AG04450 (cell line): ENCODE results near the gene SMPD1. TPM values are rescaled to one million over a fixed set of nuclear protein-coding genes. Genes with fewer than 3 reads are reported as not detected.
"Not testable (repeated sequence)": the region's sequence is repeated elsewhere in the genome, so short reads cannot be mapped to it uniquely, and the experiment has no call there.

ENCODE experiments used
- CTCF ChIA-PET: fragments of 300-600, 350-600 bp; formaldehyde crosslinking; extraction: SDS; loops from one replicate; lab custom pipeline; 2022; ENCODE audit warnings: antibody characterized with exemption, inconsistent platforms; lab: Charles Lee
- POLR2A ChIA-PET: fragments of 350-600 bp; formaldehyde crosslinking; extraction: SDS; loops from one replicate; lab custom pipeline; 2021; ENCODE audit warnings: antibody characterized with exemption, inconsistent platforms; lab: Yijun Ruan, JAX
- DNase-seq: peaks from one replicate; pipeline ENCODE4 v3.0.0-alpha.2; 2011; ENCODE audit warnings: low read depth, low spot score
- H3K27ac ChIP-seq: one replicate; pipeline ENCODE4 v1.5.1; 2012; ENCODE audit warnings: low read depth, low read length, control low read depth
- H3K27me3 ChIP-seq: one replicate; pipeline ENCODE4 v1.6.0; 2012; ENCODE audit warnings: low read length; ENCODE audit not compliant: control insufficient read depth, insufficient read depth
- H3K4me3 ChIP-seq: 2 replicates; pipeline ENCODE4 v1.5.1; 2011; ENCODE audit warnings: mild to moderate bottlenecking, low read depth, low read length, control low read depth
- H3K9me3 ChIP-seq: 2 replicates; pipeline ENCODE4 v1.5.1; 2012; ENCODE audit warnings: low read length; ENCODE audit not compliant: control insufficient read depth, insufficient read depth
- polyA plus RNA-seq: library from polyadenylated mRNA; depleted of rRNA; stranded (reverse); fragments of >200 nt; gene quantifications from 2 replicates; pipeline ENCODE4 v1.2.3, GENCODE V29; 2011
- TF ChIP-seq, protein P1 (sequence below): IDR thresholded peaks from 2 replicates; pipeline ENCODE4 v1.5.1; 2011; ENCODE audit warnings: low read depth, low read length, control low read depth, inconsistent platforms

The SMPD1 gene
- polyA plus RNA-seq, 1 experiment, result 68.0 TPM

DNA sequence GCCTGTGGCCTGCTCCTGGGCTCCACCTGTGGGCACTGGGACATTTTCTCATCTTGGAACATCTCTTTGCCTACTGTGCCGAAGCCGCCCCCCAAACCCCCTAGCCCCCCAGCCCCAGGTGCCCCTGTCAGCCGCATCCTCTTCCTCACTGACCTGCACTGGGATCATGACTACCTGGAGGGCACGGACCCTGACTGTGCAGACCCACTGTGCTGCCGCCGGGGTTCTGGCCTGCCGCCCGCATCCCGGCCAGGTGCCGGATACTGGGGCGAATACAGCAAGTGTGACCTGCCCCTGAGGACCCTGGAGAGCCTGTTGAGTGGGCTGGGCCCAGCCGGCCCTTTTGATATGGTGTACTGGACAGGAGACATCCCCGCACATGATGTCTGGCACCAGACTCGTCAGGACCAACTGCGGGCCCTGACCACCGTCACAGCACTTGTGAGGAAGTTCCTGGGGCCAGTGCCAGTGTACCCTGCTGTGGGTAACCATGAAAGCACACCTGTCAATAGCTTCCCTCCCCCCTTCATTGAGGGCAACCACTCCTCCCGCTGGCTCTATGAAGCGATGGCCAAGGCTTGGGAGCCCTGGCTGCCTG lies 1.4 kb downstream of the SMPD1 start:
- no peaks in the 10 kb centered on the region; the same call in 1 of the 2 replicates for H3K9me3 ChIP-seq
- ChIA-PET CTCF (interaction anchor here (1.5 to 4.9 kb wide), 4 partner anchors 13 to 53 kb away, joined by 4 to 63 read pairs (median 16); no protein-coding TSS in a partner anchor), POLR2A (interaction anchor here (1.7 to 2.0 kb wide), 3 partner anchors 11 to 72 kb away, joined by 3 to 5 read pairs (median 5); partner anchors contain the start of gene CAVIN3)
- no peaks in the 10 kb centered on the region for H3K27me3 ChIP-seq
- H3K27ac ChIP-seq, result no peak overlapping the region
- peak overlapping the region; percentile 84 for H3K4me3 ChIP-seq
- DNase-seq, result no peak
- TF ChIP-seq, protein P1, sequence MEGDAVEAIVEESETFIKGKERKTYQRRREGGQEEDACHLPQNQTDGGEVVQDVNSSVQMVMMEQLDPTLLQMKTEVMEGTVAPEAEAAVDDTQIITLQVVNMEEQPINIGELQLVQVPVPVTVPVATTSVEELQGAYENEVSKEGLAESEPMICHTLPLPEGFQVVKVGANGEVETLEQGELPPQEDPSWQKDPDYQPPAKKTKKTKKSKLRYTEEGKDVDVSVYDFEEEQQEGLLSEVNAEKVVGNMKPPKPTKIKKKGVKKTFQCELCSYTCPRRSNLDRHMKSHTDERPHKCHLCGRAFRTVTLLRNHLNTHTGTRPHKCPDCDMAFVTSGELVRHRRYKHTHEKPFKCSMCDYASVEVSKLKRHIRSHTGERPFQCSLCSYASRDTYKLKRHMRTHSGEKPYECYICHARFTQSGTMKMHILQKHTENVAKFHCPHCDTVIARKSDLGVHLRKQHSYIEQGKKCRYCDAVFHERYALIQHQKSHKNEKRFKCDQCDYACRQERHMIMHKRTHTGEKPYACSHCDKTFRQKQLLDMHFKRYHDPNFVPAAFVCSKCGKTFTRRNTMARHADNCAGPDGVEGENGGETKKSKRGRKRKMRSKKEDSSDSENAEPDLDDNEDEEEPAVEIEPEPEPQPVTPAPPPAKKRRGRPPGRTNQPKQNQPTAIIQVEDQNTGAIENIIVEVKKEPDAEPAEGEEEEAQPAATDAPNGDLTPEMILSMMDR, result no peak

DNA sequence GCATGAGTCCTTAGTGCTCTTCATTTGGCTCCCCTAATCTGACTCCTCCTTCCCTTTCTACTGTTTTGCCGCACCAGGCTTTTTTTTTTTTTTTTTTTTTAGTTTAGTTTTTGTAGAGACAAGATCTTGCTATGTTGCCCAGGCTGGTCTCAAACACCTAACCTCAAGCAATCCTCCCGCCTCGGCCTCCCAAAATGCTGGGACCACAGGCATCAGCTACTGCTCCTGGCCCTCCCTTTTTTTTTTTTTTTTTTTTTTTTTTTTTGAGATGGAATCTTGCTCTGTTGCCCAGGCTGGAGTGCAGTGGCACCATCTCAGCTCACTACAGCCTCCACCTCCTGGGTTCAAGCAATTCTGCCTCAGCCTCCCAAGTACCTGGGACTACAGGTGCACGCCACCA lies 2.0 kb downstream of the SMPD1 start:
- CTCF ChIA-PET, result interaction anchor here (1.5 kb wide), 2 partner anchors 29 to 52 kb away, joined by 4 to 6 read pairs; no protein-coding TSS in a partner anchor
- H3K9me3 ChIP-seq, H3K4me3 ChIP-seq, H3K27me3 ChIP-seq, H3K27ac ChIP-seq, DNase-seq: not testable (repeated sequence)
- POLR2A ChIA-PET, result interaction anchor here (1.8 kb wide), 1 partner anchor 14 kb away, joined by 3 read pairs; no protein-coding TSS in a partner anchor

DNA sequence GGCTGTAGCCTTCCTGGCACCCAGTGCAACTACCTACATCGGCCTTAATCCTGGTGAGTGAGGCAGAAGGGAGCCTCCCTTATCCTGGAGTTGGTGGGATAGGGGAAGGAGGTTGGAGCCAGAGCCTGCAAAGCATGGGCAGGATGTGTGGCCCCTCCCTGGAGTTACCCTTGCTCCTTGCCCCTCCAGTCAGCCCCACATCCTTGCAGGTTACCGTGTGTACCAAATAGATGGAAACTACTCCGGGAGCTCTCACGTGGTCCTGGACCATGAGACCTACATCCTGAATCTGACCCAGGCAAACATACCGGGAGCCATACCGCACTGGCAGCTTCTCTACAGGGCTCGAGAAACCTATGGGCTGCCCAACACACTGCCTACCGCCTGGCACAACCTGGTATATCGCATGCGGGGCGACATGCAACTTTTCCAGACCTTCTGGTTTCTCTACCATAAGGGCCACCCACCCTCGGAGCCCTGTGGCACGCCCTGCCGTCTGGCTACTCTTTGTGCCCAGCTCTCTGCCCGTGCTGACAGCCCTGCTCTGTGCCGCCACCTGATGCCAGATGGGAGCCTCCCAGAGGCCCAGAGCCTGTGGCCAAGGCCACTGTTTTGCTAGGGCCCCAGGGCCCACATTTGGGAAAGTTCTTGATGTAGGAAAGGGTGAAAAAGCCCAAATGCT lies 3.9 kb downstream of the SMPD1 start:
- ChIA-PET POLR2A (no interaction called here), CTCF (interaction anchor here (0.9 to 1.2 kb wide), 2 partner anchors 45 to 49 kb away, joined by 3 read pairs; no protein-coding TSS in a partner anchor)
- TF ChIP-seq, protein P1, result no peak
- no peaks in the 10 kb centered on the region; the same call in 1 of the 2 replicates for H3K9me3 ChIP-seq
- peak overlapping the region; percentile 11 for H3K27ac ChIP-seq
- no peaks in the 10 kb centered on the region for H3K27me3 ChIP-seq
- DNase-seq, result no peak
- H3K4me3 ChIP-seq, result no peak overlapping the region

DNA sequence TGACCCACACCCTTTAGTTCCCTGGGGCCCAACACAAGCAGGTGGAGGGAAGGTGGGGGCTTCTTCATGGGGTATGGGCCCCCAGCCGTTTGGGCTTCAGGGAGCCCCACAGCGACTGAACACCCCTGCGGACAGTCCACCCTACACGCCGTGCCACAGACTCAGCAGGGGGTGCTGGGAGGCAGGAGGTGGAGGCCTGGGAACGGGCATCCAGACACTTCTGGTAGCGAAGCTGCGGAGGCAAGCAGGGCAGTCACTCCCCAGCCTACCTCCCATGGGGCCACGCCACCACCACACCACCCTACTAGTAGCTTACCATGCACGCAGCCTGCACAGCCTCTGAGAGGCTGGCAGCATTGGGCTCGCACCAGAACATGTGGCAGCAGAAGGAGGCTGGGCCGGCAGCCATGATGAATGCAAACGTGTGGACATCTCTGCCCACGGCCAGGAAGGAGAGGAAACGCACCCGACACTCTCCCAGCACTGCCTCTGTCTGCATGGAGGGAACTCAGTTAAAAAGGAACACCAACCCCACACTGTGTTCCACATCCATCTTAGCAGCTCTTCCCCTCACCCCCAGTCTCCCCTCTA lies 5.3 kb downstream of the SMPD1 start:
- TF ChIP-seq, protein P1, result no peak
- Histone ChIP-seq H3K27me3 (no peaks in the 10 kb centered on the region), H3K27ac (no peak overlapping the region), H3K4me3 (no peak overlapping the region), H3K9me3 (no peaks in the 10 kb centered on the region; the same call in 1 of the 2 replicates)
- ChIA-PET POLR2A (no interaction called here), CTCF (no interaction called here)
- DNase-seq, result no peak

DNA sequence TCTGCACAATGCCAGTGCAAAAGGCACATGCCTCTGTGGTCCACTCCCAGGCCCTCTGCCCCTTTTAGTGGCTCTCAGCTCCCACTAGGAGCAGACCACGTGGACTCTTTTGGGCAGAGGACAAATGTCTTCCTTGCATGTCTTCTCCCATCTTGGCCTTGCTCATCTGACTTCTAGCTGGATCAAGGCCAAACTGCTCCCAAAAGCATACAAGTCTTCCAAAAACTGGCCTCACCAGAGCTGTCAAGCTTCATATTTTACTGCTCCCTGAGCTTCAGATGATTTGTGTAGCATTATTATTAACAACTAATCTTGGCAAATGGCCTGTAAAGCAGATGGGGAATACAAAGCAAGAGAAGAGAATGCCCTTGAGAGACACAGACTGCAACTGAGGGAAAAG lies 6.9 kb downstream of the SMPD1 start:
- TF ChIP-seq, protein P1, result no peak
- no peak overlapping the region for H3K27ac ChIP-seq
- H3K9me3 ChIP-seq, result no peaks in the 10 kb centered on the region
- DNase-seq, result no peak
- CTCF ChIA-PET, result interaction anchor here (0.9 to 3.7 kb wide), 2 partner anchors 18 to 46 kb away, joined by 3 to 19 read pairs; no protein-coding TSS in a partner anchor
- no peaks in the 10 kb centered on the region for H3K27me3 ChIP-seq
- no peak overlapping the region for H3K4me3 ChIP-seq
- POLR2A ChIA-PET, result no interaction called here
